ENCODE data around the gene PLCXD3. TPM values are rescaled to one million over a fixed set of nuclear protein-coding genes. Genes with fewer than 3 reads are reported as not detected.

Gene PLCXD3
- total RNA-seq, 1 experiment from 2014 or later = 0.10 TPM

- BruUV-seq (replicated peaks) = no TSS peak
- H3K4me3 ChIP-seq (ENCODE audit: low read depth in 2 of 2, low read length in 2 of 2) = no peak overlapping the region
- no peaks in the 10 kb centered on the region for H3K36me3 ChIP-seq (ENCODE audit: control insufficient read depth, insufficient read depth, low read length)
- no peaks in the 10 kb centered on the region for H3K9me3 ChIP-seq (ENCODE audit: control insufficient read depth, insufficient read depth, low read depth, low read length)
- no peak overlapping the region for H3K27ac ChIP-seq (ENCODE audit: low read length)
- TF ChIP-seq REST (IDR thresholded peaks at IDR 0.05; ENCODE audit: insufficient read depth in 1 of 2, low read depth in 2 of 2, low read length in 1 of 2) = no peak
- no peak for TF ChIP-seq SIN3A (IDR thresholded peaks at IDR 0.05; ENCODE audit: borderline replicate concordance, insufficient read depth, low read depth, low read length)
- no peak for TF ChIP-seq POLR2AphosphoS5 (IDR thresholded peaks at IDR 0.05; ENCODE audit: low read depth, low read length)
- no peak for TF ChIP-seq CTCF (IDR thresholded peaks at IDR 0.05)
- no peak for TF ChIP-seq TCF7L2 (IDR thresholded peaks at IDR 0.05; ENCODE audit: low read depth, low read length)
- in situ Hi-C loops (cut with HindIII; ENCODE audit: low pct_unique_long_range_greater_than_20kb, low sequenced_read_pairs) = no loop called here
- H3K27me3 ChIP-seq (ENCODE audit: control insufficient read depth, insufficient read depth, low read length) = no peaks in the 10 kb centered on the region
- intact Hi-C loops (cut with micrococcal nuclease; ENCODE audit: unreplicated experiment) = no loop called here
- CTCF ChIA-PET = no interaction called here
- H3K4me1 ChIP-seq (ENCODE audit: control insufficient read depth, insufficient read depth, low read length) = no peaks in the 10 kb centered on the region
- ATAC-seq (no peak), DNase-seq (ENCODE audit: low read depth, low spot score) (no peak)
- POLR2A ChIA-PET = no interaction called here
Measured at GRCh38 chr5:41406424-41406823, 104.0 kb downstream of the PLCXD3 start.

- no peaks in the 10 kb centered on the region for H3K36me3 ChIP-seq (ENCODE audit: control insufficient read depth, insufficient read depth, low read length)
- H3K4me1 ChIP-seq (ENCODE audit: control insufficient read depth, insufficient read depth, low read length) = no peaks in the 10 kb centered on the region
- TF ChIP-seq TCF7L2 (IDR thresholded peaks at IDR 0.05; ENCODE audit: low read depth, low read length) = no peak
- no peak for TF ChIP-seq POLR2AphosphoS5 (IDR thresholded peaks at IDR 0.05; ENCODE audit: low read depth, low read length)
- no peak for TF ChIP-seq CTCF (IDR thresholded peaks at IDR 0.05)
- no peak for TF ChIP-seq SIN3A (IDR thresholded peaks at IDR 0.05; ENCODE audit: borderline replicate concordance, insufficient read depth, low read depth, low read length)
- no peak for TF ChIP-seq REST (IDR thresholded peaks at IDR 0.05; ENCODE audit: insufficient read depth in 1 of 2, low read depth in 2 of 2, low read length in 1 of 2)
Measured at GRCh38 chr5:41404757-41405156, 105.6 kb downstream of the PLCXD3 start.

More at GRCh38 chr5:41404757-41405156, 105.6 kb downstream of the PLCXD3 start:
- Histone ChIP-seq H3K27ac (ENCODE audit: low read length) (no peak overlapping the region), H3K27me3 (ENCODE audit: control insufficient read depth, insufficient read depth, low read length) (no peaks in the 10 kb centered on the region), H3K4me3 (ENCODE audit: low read depth in 2 of 2, low read length in 2 of 2) (no peak overlapping the region), H3K9me3 (ENCODE audit: control insufficient read depth, insufficient read depth, low read depth, low read length) (no peaks in the 10 kb centered on the region)
- ATAC-seq = no peak
- DNase-seq (ENCODE audit: low read depth, low spot score) = no peak
- ChIA-PET POLR2A (no interaction called here), CTCF (no interaction called here)
- intact Hi-C loops (cut with micrococcal nuclease; ENCODE audit: unreplicated experiment) (no loop called here), in situ Hi-C loops (cut with HindIII; ENCODE audit: low pct_unique_long_range_greater_than_20kb, low sequenced_read_pairs) (no loop called here)
- no TSS peak for BruUV-seq (replicated peaks)

Data from Panc1 (cell line).